Epithelial cell of esophagus (primary cell): ENCODE data around the gene LRRC38.
"Not testable (repeated sequence)": the region's sequence is repeated elsewhere in the genome, so short reads cannot be mapped to it uniquely, and the experiment has no call there.

Experiments used
- DNase-seq: peaks from one replicate; pipeline ENCODE4 v3.0.0; 2010; ENCODE audit warnings: low read depth
- H3K4me3 ChIP-seq: 2 replicates; pipeline ENCODE4 v1.5.1; 2011; ENCODE audit warnings: mild to moderate bottlenecking, low read length, control low read depth
- CTCF ChIP-seq: IDR thresholded peaks from 2 replicates; pipeline ENCODE4 v1.5.1; 2011; ENCODE audit warnings: low read depth, mild to moderate bottlenecking, low read length, control low read depth, inconsistent platforms; ENCODE audit not compliant: insufficient read depth; ENCODE audit errors: missing control alignments

Gene LRRC38

GRCh38 chr1:13451399-13451965, 62.3 kb downstream of the LRRC38 start:
- TF ChIP-seq CTCF: no peak
- H3K4me3 ChIP-seq: no peak overlapping the region
- DNase-seq: no peak

- H3K4me3 ChIP-seq: no peak overlapping the region
- DNase-seq: peak; percentile 4
- TF ChIP-seq CTCF: no peak
Measured at GRCh38 chr1:13450204-13450603, 63.6 kb downstream of the LRRC38 start.

GRCh38 chr1:13443335-13443979, 70.3 kb downstream of the LRRC38 start:
- no peak for DNase-seq
- no peak overlapping the region for H3K4me3 ChIP-seq
- TF ChIP-seq CTCF: no peak

DNA sequence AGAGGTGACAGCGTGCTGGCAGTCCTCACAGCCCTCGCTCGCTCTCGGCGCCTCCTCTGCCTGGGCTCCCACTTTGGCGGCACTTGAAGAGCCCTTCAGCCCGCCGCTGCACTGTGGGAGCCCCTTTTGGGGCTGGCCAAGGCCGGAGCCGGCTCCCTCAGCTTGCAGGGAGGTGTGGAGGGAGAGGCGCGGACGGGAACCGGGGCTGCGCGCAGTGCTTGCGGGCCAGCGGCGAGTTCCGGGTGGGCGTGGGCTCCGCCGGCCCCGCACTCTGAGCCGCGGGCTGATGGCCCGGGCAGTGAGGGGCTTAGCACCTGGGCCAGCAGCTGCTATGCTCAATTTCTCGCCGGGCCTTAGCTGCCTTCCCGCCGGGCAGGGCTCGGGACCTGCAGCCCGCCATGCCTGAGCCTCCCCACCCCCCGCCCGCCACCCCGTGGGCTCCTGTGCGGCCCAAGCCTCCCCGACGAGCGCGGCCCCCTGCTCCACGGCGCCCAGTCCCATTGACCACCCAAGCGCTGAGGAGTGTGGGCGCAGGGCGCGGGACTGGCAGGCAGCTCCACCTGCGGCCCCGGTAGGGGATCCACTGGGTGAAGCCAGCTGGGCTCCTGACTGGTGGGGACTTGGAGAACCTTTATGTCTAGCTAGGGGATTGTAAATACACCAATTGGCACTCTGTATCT, 74.6 kb downstream of the LRRC38 start:
- not testable (repeated sequence) for DNase-seq

GRCh38 chr1:13435458-13435857, 78.3 kb downstream of the LRRC38 start:
- TF ChIP-seq CTCF: no peak
- DNase-seq: no peak
- H3K4me3 ChIP-seq: no peak overlapping the region

More for the DNA sequence above, 74.6 kb downstream of the LRRC38 start:
- not testable (repeated sequence) for H3K4me3 ChIP-seq

GRCh38 chr1:13433694-13434358, 80.0 kb downstream of the LRRC38 start:
- not testable (repeated sequence) for H3K4me3 ChIP-seq, DNase-seq

DNA sequence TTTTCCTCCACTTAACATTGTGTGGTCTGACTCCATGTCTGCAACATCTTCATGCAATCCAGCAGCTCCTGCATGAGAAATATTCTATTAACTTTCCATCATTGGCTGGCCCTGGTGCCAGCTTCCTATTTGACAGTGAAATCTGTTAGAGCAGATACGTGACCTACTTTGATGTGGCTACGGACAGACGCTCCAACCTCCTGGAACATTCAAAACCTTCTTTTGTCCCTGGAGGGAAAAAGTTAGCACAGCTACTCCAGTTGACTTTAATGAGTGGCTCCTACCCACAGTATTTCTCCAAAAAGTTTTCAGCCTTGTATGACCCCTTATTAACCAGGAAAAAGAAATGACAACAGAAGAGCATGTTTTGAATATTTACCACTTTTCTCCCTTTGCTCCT, 81.6 kb downstream of the LRRC38 start:
- TF ChIP-seq CTCF: no peak
- H3K4me3 ChIP-seq: no peak overlapping the region
- DNase-seq: no peak
